Myocyte (in vitro differentiated cells): Measurements from ENCODE around the gene GFM2. TPM values are rescaled to one million over a fixed set of nuclear protein-coding genes. Genes with fewer than 3 reads are reported as not detected.
"Not testable (repeated sequence)": the region's sequence is repeated elsewhere in the genome, so short reads cannot be mapped to it uniquely, and the experiment has no call there.

Experiments used
- DNase-seq: peaks from one replicate; pipeline ENCODE4 v3.0.0-alpha.2; 2012; ENCODE audit warnings: low read depth
- total RNA-seq: library from RNA; depleted of rRNA; stranded (reverse); fragments of >200 nt; gene quantifications from 2 replicates; pipeline ENCODE4 v1.2.3, GENCODE V29; 2014

Gene GFM2
- total RNA-seq, 1 donor from 2014 or later: 56.5 TPM

- no peak for DNase-seq
Measured at GRCh38 chr5:74717596-74717995, 49.3 kb downstream of the GFM2 start.

GRCh38 chr5:74693191-74693590 lies 73.7 kb downstream of the GFM2 start:
- no peak for DNase-seq

GRCh38 chr5:74686962-74687751 lies 79.8 kb downstream of the GFM2 start:
- no peak for DNase-seq

GRCh38 chr5:74685979-74686631 lies 80.8 kb downstream of the GFM2 start:
- DNase-seq: no peak

- DNase-seq: peak; percentile 89
Measured at GRCh38 chr5:74684900-74685851, 81.7 kb downstream of the GFM2 start, which contains the start of gene HEXB. Gene HEXB (plus strand): TSS chr5:74685233. CDS start chr5:74685261, 28 bp downstream.

GRCh38 chr5:74679966-74680365 lies 87.0 kb downstream of the GFM2 start:
- DNase-seq: peak; percentile 40

- DNase-seq: not testable (repeated sequence)
Measured at GRCh38 chr5:74679300-74679699, 87.6 kb downstream of the GFM2 start.

GRCh38 chr5:74678123-74678522 lies 88.8 kb downstream of the GFM2 start:
- DNase-seq: not testable (repeated sequence)

- DNase-seq: not testable (repeated sequence)
Measured at GRCh38 chr5:74676466-74676865, 90.5 kb downstream of the GFM2 start.

- peak; percentile 77 for DNase-seq
Measured at GRCh38 chr5:74673011-74673790, 93.7 kb downstream of the GFM2 start.

- DNase-seq: no peak
Measured at GRCh38 chr5:74672215-74672877, 94.6 kb downstream of the GFM2 start.

Other genes starting within 250 kb of the GFM2 start
- gene ENC1, start 126.4 kb downstream of the GFM2 start, total RNA-seq: 21.1 and 23.2 TPM in 2 replicates
- gene HEXB, start 81.9 kb downstream of the GFM2 start, total RNA-seq: 135 and 173 TPM in 2 replicates
- gene NSA2, start 132 bp upstream of the GFM2 start, total RNA-seq: 108 and 114 TPM in 2 replicates
- 3.0 and 3.2 TPM in 2 replicates for gene FAM169A, start 99.3 kb upstream of the GFM2 start, total RNA-seq